Measurements from ENCODE around the gene REL.

Gene REL

GRCh38 chr2:60966507-60967405 is 85.4 kb downstream of the REL start:
- no peak for DNase-seq

- no peak for DNase-seq
Observed at GRCh38 chr2:60972889-60973656, 91.7 kb downstream of the REL start.

GRCh38 chr2:60973705-60974104 is 92.3 kb downstream of the REL start:
- DNase-seq, result no peak

GRCh38 chr2:60974652-60975051 is 93.3 kb downstream of the REL start:
- DNase-seq, result no peak
